COLO668 (cell line): ENCODE measurements around the gene ZNF37A.
"Not testable (repeated sequence)": the region's sequence is repeated elsewhere in the genome, so short reads cannot be mapped to it uniquely, and the experiment has no call there.

Experiments
- DNase-seq: peaks from one replicate; lab custom pipeline; 2025; ENCODE audit not compliant: unreplicated experiment; lab: John Stamatoyannopoulos, UW

ZNF37A gene

DNA sequence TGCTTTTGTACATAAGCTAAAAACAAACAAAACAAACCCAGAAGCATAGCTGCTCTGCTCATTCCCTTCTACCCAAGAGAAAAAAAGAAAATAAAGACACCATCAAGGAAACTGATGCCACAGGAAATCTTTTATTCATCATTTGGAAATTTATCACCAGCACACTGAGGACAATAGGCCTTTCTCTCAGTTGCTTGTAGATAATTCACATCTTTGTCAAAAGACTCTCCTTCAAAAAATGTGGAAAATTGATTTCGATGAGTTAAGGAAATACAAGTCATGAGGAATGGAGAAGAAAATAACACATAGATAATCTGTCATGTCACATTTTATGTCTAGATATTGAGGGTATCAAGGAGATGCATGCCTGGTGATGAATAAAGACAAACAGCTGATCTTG lies 53.5 kb downstream of the ZNF37A start:
- DNase-seq, result no peak

DNA sequence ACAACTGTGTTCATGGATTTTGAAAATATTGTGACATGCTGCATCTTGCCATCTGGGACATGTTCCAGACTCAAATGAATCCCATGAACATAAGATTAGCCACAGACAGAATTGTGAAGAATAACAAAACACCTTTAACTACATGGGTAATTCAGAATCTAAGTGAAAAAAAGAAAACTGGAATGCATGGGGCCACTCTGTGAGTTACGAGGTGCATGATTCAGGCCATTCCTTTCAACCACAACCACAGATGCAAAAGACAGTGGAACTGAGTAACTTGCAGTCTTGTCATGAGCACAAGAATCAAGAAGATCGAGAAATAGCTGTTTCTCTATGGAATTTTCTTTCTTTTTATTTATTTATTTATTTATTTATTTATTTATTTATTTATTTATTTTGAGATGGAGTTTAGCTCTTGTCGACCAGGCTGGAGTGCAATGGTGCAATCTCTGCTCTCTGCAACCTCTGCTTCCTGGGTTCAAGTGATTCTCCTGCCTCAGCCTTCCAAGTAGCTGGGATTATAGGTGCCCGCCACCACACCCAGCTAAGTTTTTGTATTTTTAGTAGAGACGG lies 56.8 kb downstream of the ZNF37A start:
- DNase-seq, result not testable (repeated sequence)

DNA sequence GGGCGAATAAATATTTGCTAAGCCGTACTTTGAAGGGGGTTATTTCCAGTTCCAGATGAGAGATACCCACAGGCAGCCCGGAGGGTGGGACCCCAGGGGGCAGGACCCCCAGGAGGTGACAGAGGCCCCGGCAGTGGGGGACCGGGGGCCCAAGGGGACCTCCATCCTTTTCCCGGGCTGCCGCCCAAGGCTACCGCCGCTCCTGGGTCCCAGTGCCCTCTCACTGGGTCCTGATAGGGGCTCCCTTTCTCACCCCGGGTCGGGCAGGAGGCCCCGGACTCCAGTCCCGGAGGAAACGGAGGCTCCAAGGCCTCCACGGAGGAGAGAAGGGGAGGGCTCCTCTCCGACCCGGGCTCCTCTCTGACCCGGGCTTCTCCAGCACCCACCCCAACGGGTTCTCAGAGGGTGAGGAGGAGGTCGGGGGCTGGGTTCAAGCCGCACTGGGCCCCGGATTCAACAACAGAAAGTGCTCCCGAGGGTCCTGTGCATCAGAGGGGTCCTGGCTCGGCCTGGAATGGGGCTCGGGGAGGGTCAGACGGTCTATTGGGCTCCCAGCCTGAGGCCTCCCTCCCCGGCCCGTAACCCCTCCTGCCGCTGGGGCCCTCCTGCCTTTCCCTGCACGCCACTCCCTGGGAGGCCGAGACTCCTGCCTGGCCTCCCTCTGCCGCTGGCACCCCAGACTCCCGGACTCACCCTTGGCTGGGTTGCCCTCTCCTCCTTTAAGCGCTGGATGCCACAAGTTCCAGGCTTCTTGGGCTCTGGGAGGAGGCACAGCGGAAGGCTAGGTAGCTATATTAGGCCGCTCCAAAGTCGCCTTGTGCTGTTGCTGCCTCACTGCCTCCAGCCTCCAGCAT lies 62.5 kb downstream of the ZNF37A start:
- no peak for DNase-seq

DNA sequence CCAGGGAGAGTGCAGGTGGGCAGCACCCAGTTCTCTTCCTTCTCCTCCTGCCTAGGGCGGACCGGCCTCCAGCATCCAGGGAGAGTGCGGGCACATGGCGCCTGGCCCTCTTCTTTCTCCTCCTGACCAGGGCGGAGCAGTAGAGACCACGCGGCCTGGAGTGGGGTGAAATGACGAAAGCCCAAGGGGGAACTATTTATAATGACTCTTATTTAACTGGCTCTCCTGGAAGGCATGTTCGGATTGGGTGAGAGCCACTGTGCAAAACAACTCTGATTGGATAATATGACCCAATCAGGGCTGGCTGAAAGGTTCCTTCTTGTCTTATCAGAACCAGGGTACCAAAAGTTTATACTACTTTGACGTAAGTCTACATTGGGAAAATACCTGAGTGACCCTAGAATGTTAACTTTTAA lies 63.1 kb downstream of the ZNF37A start:
- no peak for DNase-seq

DNA sequence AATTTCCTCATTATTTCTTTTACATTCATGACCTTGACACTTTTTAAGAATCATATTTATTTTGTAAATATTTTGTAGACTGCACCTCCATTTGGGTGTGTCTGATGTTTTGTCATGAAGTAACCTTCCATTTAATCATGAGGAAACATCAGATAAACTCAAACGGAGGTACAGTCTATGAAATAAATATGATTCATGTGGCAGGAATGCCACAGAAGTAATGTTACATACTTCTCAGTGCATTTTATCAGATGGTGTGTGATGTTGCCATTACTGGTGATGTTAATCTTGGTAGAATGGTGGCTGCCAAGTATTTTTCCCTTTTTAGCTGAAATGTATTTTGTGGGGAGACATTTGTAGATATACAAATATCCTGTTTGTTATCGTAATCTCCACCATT lies 64.9 kb downstream of the ZNF37A start:
- DNase-seq, result no peak

DNA sequence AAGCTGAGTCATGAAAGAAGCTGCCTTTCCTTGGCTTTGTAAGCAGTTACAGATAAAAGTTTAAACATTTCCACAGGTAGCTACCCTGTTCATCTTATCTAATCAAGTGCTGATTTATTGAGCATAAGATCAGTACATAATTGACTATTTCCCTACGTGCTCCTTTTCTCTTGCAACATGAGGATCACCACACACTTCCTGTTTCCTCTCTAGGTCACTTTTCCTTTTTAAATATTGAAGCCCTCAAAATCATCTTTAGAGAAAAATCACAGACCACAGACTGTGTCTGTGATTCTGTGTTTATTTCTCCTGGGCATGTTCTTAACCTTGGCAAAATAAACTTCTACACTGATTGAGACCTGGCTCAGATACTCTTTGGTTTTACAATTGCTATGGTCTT lies 69.5 kb downstream of the ZNF37A start:
- DNase-seq, result no peak

DNA sequence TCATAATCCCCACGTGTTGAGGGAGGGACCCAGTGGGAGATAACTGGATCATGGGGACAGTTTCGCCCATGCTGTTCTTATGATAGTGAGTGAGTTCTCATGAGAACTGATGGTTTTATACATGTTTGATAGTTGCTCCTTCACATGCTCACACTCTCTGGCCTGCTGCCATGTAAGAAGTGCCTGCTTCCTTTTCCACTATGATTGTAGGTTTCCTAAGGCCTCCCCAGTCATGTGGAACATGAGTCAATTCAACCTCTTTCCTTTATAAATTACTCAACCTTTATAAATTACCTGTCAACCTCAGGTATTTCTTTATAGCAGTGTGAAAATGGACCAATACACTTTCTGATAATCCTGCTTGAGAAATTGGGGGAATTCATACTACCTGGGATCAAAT lies 80.2 kb downstream of the ZNF37A start:
- DNase-seq, result no peak

DNA sequence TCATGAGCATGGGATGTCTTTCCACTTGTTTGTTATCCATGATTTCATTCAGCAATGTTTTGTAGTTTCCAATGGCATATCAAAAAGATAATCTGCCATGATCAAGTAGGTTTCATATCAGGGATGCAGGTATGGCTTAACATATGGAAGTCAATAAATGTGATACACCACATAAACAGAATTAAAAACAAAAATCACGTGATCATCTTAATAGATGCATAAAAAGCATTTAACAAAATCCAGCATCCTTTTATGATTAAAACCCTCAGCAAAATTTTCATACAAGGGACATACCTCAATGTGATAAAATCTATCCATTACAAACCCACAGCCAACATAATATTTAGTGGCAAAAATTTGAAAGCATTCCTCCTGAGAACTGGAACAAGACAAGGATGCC lies 90.3 kb downstream of the ZNF37A start:
- DNase-seq, result no peak
